Measurements from ENCODE around the gene TRIM45. TPM values are rescaled to one million over a fixed set of nuclear protein-coding genes. Genes with fewer than 3 reads are reported as not detected.
"Not testable (repeated sequence)": the region's sequence is repeated elsewhere in the genome, so short reads cannot be mapped to it uniquely, and the experiment has no call there.

Gene TRIM45
- total RNA-seq, 3 donors from 2014 or later, result 1.1 to 8.2 (median 6.6) TPM

GRCh38 chr1:117107364-117107763, 14.2 kb downstream of the TRIM45 start:
- Histone ChIP-seq H3K27ac (no peak overlapping the region), H3K27me3 (no peaks in the 10 kb centered on the region), H3K36me3 (no peaks in the 10 kb centered on the region), H3K9me3 (no peaks in the 10 kb centered on the region), H3K4me1 (no peaks in the 10 kb centered on the region), H3K4me3 (no peak overlapping the region)
- intact Hi-C loops (cut with DNase I; ENCODE audit: low total_unique reads), result no loop called here
- DNase-seq (ENCODE audit: low spot score in 2 of 2), result no peak
- no peak for TF ChIP-seq POLR2AphosphoS5 (IDR thresholded peaks at IDR 0.05)
- no peak for TF ChIP-seq POLR2A (IDR thresholded peaks at IDR 0.05)
- TF ChIP-seq CTCF (IDR thresholded peaks at IDR 0.05), result no peak

- Histone ChIP-seq H3K27ac (no peak overlapping the region), H3K4me1 (no peaks in the 10 kb centered on the region), H3K27me3 (no peaks in the 10 kb centered on the region), H3K36me3 (no peaks in the 10 kb centered on the region), H3K4me3 (no peak overlapping the region), H3K9me3 (no peaks in the 10 kb centered on the region)
- TF ChIP-seq CTCF (IDR thresholded peaks at IDR 0.05), result no peak
- no peak for TF ChIP-seq POLR2A (IDR thresholded peaks at IDR 0.05)
- no peak for TF ChIP-seq POLR2AphosphoS5 (IDR thresholded peaks at IDR 0.05)
- DNase-seq (ENCODE audit: low spot score in 2 of 2), result no peak
- intact Hi-C loops (cut with DNase I; ENCODE audit: low total_unique reads), result no loop called here
Measured at GRCh38 chr1:117106478-117106877, 15.1 kb downstream of the TRIM45 start.

GRCh38 chr1:117105722-117106121, 15.8 kb downstream of the TRIM45 start:
- DNase-seq (ENCODE audit: low spot score in 2 of 2), result no peak
- Histone ChIP-seq H3K9me3 (no peaks in the 10 kb centered on the region), H3K27me3 (no peaks in the 10 kb centered on the region), H3K4me3 (no peak overlapping the region), H3K36me3 (no peaks in the 10 kb centered on the region), H3K27ac (no peak overlapping the region), H3K4me1 (no peaks in the 10 kb centered on the region)
- intact Hi-C loops (cut with DNase I; ENCODE audit: low total_unique reads), result no loop called here
- no peak for TF ChIP-seq POLR2AphosphoS5 (IDR thresholded peaks at IDR 0.05)
- TF ChIP-seq CTCF (IDR thresholded peaks at IDR 0.05), result no peak
- no peak for TF ChIP-seq POLR2A (IDR thresholded peaks at IDR 0.05)

- intact Hi-C loops (cut with DNase I; ENCODE audit: low total_unique reads), result no loop called here
- Histone ChIP-seq H3K27ac (no peak overlapping the region), H3K27me3 (no peaks in the 10 kb centered on the region), H3K4me1 (no peaks in the 10 kb centered on the region), H3K9me3 (no peaks in the 10 kb centered on the region), H3K36me3 (no peaks in the 10 kb centered on the region), H3K4me3 (no peak overlapping the region)
- TF ChIP-seq CTCF (IDR thresholded peaks at IDR 0.05), result no peak
- no peak for TF ChIP-seq POLR2A (IDR thresholded peaks at IDR 0.05)
- no peak for DNase-seq (ENCODE audit: low spot score in 2 of 2)
Measured at GRCh38 chr1:117104986-117105385, 16.6 kb downstream of the TRIM45 start.

GRCh38 chr1:117101858-117102257, 19.7 kb downstream of the TRIM45 start:
- H3K27ac ChIP-seq; H3K4me1 ChIP-seq; H3K27me3 ChIP-seq; H3K9me3 ChIP-seq; H3K36me3 ChIP-seq; DNase-seq (ENCODE audit: low spot score in 2 of 2); intact Hi-C loops (cut with DNase I; ENCODE audit: low total_unique reads); H3K4me3 ChIP-seq: not testable (repeated sequence)

- no peak for DNase-seq (ENCODE audit: low spot score in 2 of 2)
- intact Hi-C loops (cut with DNase I; ENCODE audit: low total_unique reads), result no loop called here
- Histone ChIP-seq H3K27me3 (no peaks in the 10 kb centered on the region), H3K4me3 (no peak overlapping the region), H3K4me1 (no peaks in the 10 kb centered on the region), H3K36me3 (no peaks in the 10 kb centered on the region), H3K9me3 (no peaks in the 10 kb centered on the region), H3K27ac (no peak overlapping the region)
- TF ChIP-seq CTCF (IDR thresholded peaks at IDR 0.05), result no peak
- no peak for TF ChIP-seq POLR2AphosphoS5 (IDR thresholded peaks at IDR 0.05)
- TF ChIP-seq POLR2A (IDR thresholded peaks at IDR 0.05), result no peak
Measured at GRCh38 chr1:117101334-117101733, 20.2 kb downstream of the TRIM45 start.

Measured in breast epithelium (tissue), 4 donors.